Stimulated activated CD8-positive, alpha-beta memory T cell treated with anti-CD3 and anti-CD28 coated beads, Interleukin-7, amount 100 ng/mL, for 24 hours (primary cell): Measurements from ENCODE around the gene TMEM174.

Experiments used
- DNase-seq: peaks from one replicate; pipeline ENCODE4 v3.0.0-alpha.2; 2020; ENCODE audit warnings: low read depth

The TMEM174 gene

GRCh38 chr5:73154208-73155006 lies 18.6 kb upstream of the TMEM174 start:
- DNase-seq, result no peak

- DNase-seq, result no peak
These were observed 17.4 kb upstream of the TMEM174 start for GRCh38 chr5:73155271-73156222.

GRCh38 chr5:73157414-73158303 lies 15.3 kb upstream of the TMEM174 start:
- no peak for DNase-seq

- no peak for DNase-seq
These were observed 14.7 kb upstream of the TMEM174 start for GRCh38 chr5:73158313-73158712.

- DNase-seq, result peak; percentile 27
These were observed 12.7 kb upstream of the TMEM174 start for GRCh38 chr5:73160239-73160671.

- DNase-seq, result no peak
These were observed 2.5 kb upstream of the TMEM174 start for GRCh38 chr5:73170522-73170921.

- DNase-seq, result no peak
These were observed 1.5 kb upstream of the TMEM174 start for GRCh38 chr5:73171495-73171894.

GRCh38 chr5:73174100-73174815 lies 1.3 kb downstream of the TMEM174 start:
- DNase-seq, result no peak

GRCh38 chr5:73176250-73176649 lies 3.3 kb downstream of the TMEM174 start:
- DNase-seq, result no peak

- DNase-seq, result no peak
These were observed 5.3 kb downstream of the TMEM174 start for GRCh38 chr5:73178265-73178664.

- no peak for DNase-seq
These were observed 6.7 kb downstream of the TMEM174 start for GRCh38 chr5:73179730-73180129.

- DNase-seq, result no peak
These were observed 7.6 kb downstream of the TMEM174 start for GRCh38 chr5:73180566-73180965.

- no peak for DNase-seq
These were observed 9.3 kb downstream of the TMEM174 start for GRCh38 chr5:73182307-73182706.

- DNase-seq, result no peak
These were observed 10.0 kb downstream of the TMEM174 start for GRCh38 chr5:73183000-73183399.

- no peak for DNase-seq
These were observed 10.5 kb downstream of the TMEM174 start for GRCh38 chr5:73183481-73183891.

GRCh38 chr5:73186976-73187375 lies 14.0 kb downstream of the TMEM174 start:
- DNase-seq, result no peak

- DNase-seq, result no peak
These were observed 16.0 kb downstream of the TMEM174 start for GRCh38 chr5:73188764-73189531.

GRCh38 chr5:73189871-73190376 lies 16.9 kb downstream of the TMEM174 start:
- DNase-seq, result no peak

- no peak for DNase-seq
These were observed 19.4 kb downstream of the TMEM174 start for GRCh38 chr5:73192370-73192769.

GRCh38 chr5:73193592-73193991 lies 20.6 kb downstream of the TMEM174 start:
- no peak for DNase-seq
